Measurements from ENCODE around the gene GTF3C5.
"Not testable (repeated sequence)": the region's sequence is repeated elsewhere in the genome, so short reads cannot be mapped to it uniquely, and the experiment has no call there.

The GTF3C5 gene, protein sequence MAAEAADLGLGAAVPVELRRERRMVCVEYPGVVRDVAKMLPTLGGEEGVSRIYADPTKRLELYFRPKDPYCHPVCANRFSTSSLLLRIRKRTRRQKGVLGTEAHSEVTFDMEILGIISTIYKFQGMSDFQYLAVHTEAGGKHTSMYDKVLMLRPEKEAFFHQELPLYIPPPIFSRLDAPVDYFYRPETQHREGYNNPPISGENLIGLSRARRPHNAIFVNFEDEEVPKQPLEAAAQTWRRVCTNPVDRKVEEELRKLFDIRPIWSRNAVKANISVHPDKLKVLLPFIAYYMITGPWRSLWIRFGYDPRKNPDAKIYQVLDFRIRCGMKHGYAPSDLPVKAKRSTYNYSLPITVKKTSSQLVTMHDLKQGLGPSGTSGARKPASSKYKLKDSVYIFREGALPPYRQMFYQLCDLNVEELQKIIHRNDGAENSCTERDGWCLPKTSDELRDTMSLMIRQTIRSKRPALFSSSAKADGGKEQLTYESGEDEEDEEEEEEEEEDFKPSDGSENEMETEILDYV

DNA sequence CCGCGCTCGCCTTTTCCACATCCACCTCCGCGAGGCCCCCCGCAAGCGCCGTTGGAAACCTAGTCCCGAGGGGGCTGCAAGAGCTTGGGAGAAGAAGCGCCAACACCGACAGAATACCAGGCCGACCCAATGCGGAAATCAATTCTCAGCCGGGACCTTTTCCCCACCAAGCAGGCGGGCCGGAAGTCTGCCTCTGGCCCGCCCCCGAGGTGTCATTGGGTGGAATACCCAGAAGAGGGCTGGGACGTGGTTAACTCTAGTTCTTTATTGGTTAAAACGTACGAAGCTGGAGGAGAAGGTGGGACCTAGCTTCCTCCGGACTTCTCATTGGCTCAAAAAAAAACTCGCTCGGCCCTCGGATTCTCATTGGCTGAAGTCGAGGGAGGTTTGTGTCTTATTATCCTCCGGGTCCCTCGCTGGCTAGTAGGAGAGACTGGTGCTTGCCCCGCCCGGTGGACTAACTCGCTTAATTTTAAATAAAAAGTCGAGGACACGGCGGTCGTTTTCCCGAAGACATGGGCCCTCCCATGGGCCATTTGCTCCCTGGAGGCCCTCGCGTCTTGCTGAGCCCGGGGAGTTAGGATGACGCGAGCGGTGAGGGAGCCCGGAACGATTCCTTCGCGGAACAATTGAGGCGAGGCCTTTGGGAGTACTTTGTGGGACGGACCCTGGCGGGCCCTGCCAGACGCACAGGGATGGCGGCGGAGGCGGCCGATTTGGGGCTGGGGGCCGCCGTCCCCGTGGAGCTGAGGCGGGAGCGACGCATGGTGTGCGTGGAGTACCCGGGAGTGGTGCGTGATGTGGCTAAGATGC is at the start of gene GTF3C5:
Gene GTF3C5, plus strand, starts transcription at position 681 of the 813 bp plus-strand sequence. Its CDS starts 15 bp downstream, at position 696.
- peak; percentile 100 for DNase-seq

DNA sequence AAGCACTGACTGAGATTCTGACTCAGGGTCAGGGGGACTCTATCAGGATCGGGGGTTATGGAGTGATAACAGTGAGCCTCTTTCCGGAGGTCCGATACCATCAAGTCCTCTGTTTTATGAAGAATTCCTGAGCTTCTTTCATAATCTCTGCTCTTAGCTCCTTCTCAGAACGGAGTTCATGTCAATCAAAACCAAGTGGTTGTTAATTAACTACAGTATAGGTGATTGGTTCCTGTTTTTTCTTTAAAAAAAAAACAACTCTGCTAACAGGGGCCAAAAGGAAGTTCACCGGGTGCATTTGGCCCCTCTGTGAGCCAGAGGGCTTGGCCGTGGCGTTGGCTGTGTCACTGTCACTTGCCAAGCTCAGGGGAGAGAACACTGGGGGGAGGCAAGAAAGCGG is 48.3 kb upstream of the GTF3C5 start:
- DNase-seq = no peak

DNA sequence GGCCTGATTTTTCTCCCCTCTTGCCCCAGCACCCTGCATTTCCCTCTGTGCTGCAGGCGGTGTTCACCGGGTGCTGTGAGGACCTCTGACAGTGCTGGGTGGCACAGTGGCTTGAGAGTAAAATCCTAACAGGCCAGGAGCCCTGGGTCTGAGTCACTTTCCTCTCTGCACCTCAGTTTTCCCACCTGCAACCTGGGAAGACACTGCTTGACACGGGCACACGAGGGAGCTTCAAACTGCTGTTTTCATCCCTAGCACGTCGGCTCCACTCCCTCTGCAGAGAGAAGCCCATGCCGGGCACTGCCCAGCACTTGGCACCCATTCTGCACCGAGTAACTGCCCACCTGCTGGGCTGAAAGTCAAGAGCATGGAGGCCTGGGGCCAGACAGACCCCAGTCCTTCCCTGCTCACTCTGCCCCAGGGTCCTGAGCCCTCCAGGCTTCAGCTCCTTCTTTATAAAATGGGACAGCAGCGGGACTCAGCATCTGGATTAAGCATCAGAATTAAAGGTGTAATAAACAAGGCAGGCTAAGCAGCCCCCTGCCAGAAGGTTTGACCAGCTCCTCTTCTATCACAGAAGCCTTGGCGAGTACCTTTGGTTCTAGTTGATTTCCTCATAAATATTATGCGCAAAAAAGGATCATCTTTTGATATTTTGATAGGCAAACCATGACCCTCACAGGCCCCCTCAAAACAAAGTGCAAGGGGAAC is 47.2 kb upstream of the GTF3C5 start:
- no peak for DNase-seq

DNA sequence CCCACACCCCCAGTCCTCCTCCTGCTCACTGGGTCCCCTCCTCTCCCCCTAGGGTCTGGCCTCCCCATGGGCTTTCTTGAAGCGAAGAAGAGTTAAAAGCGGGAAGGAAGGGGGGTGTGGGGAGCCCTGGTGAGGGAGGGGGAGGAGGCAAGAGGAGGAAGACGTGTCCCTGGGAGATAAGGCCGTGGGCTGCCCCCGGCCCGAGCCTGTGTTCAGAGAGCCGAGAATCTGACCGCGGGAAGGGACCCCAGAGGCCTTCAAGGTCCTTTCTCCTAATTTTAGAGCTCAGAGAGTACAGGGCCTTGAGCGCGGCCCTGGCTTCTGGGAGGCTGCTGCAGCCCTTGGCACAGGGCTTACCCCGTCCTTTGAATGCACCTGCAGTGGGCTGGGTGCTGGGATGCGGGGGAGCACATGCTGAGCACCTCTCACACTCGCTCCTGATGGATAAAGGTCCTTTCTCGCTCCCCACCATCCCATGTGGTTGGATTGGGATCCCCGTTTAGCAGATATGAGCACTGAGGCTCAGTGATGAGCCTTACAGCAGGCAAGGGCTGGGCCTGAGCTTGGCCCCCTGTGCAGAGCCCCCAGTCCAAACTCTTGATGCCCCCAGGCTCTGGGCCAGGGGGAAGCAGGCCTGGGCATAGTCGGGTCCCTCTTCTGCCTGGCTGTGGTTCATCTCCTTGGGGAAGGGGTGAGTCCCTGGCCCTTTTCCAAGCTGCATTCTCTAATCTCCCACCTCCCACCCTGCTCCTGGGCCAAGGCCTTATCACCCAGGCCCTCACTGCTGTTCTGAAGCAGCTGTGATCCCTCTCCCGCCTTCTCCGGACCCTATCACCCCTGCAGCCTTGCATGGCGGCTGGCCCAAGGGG is 46.4 kb upstream of the GTF3C5 start:
- DNase-seq = no peak

DNA sequence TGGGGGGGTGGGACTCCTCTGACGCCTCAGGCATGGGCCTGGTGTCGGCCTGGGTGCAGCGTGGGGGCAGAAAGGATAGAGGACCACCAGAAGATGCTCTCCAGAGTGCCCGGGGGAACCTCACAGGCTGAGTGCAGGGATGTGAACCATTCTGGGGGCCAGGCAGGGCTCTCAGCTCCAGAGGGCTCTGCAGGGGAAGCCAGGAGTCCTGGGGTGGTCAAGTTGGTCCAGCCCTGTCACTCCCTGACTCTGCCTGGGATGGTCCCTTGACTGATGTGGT is 45.8 kb upstream of the GTF3C5 start:
- no peak for DNase-seq

DNA sequence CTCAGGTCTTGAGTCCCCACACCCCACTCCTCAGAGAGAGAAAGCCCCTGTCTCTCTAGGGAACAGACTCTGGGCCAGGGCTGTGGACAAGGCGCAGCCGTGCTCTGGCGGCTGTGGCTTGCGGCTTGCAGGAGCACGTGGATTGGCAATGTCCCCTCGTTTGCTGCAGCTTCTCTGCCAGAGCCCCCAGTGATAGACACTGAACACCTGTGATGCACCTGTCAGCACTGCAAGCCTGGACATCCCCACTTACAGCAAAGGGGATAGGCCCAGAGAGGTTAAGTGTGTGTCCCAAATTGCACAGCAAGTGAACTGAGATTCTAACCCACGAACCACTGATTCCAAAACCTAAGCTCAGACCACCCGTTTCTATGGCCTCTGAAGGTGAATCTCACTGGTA is 45.3 kb upstream of the GTF3C5 start:
- no peak for DNase-seq

DNA sequence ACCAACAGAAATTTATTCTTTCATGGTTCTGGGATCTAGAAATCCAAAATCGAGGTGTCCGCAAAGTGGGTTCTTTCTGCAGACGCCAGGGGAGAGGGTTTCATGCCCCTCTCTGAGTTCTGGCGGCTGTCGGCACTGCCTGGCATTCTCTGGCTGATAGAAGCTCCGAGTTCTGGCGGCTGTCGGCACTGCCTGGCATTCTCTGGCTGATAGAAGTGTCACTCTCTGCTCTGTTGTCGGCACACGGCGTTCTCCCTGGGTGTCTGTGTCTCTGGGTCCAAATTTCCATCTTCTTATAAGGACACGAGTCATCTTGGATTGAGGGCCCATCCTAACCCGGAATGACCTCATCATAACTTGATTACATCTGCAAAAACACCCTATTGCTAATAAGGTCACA is 44.7 kb upstream of the GTF3C5 start:
- no peak for DNase-seq

DNA sequence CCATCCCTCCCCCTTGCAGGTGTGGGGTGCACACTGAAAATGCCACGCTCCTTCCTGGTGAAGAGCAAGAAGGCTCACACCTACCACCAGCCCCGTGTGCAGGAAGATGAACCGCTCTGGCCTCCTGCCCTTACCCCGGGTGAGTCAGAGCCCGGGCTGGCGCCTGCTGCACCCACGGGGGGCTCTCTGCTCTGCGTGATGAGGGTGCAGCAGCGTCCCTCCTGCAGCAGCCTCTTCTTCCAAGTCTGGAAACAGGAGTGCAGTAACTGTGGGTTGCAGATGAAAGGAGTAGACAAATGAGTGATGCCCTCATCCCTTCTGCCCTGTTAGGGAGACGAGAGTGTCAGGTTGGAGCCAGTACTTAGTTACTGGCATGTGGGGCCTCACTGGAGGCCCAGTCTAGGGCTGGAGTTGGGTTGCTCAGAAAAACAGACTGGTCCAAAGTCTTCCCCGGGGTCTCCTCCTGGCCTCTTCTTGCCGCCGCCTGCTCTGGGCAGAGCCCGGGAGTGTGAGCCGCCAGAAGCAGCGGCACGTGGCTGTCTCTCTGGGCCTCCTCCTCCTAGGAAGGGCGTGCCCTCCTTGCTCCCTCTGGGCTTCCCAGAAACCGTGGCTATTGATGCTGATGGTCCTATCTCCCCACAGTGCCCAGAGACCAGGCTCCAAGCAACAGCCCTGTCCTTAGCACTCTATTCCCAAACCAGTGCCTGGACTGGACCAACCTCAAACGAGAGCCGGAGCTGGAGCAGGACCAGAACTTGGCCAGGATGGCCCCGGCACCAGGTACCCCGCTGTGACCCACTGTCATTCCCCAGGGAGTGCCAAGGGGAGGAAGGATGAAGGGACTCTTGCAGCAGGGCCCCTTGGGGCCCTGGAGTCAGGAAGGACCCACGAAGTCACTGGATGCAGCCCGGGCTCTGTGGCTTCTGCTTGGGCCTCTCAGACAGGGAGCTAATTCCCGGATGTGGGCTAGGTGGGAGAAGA is 43.9 kb upstream of the GTF3C5 start:
- DNase-seq = no peak

DNA sequence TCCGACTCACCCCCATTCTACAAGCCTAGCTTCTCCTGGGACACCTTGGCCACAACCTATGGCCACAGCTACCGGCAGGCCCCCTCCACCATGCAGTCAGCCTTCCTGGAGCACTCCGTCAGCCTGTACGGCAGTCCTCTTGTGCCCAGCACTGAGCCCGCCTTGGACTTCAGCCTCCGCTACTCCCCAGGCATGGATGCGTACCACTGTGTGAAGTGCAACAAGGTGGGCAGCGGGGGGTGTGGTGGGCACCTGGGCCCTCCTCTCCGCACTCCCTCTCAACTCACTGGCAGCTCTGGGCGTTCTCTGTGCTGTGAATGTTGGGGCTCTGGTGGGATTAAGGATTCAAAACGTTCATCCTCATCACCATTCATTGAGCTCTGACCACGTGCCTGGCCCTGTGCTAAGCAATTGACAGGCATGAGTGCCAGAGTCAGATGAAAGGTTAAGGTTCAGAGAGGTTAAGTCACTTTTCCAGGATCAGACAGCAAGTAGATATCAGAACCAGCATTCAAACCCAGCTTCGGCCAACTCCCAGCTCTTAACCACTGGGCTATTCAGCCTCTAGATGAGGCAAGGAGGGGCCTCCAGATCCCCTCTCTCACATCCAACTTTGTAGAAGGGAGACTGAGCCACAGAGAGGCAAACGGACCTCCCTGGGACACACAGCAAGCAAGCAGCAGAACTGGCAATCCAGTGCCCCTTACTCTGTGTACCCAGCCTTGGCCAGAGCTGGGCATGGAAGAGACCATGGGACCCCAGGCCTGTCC is 42.4 kb upstream of the GTF3C5 start:
- DNase-seq = no peak

DNA sequence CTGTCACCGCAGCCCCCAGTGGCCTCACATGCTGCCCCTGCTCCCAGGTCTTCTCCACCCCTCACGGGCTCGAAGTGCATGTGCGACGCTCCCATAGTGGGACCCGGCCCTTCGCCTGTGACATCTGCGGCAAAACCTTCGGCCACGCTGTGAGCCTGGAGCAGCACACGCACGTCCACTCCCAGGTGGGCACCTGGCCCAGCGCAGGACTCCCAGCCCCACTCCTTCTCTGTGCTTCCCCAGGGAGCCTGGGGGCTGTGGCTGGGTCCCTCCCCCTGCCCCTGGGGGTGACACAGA is 41.8 kb upstream of the GTF3C5 start:
- DNase-seq = no peak

DNA sequence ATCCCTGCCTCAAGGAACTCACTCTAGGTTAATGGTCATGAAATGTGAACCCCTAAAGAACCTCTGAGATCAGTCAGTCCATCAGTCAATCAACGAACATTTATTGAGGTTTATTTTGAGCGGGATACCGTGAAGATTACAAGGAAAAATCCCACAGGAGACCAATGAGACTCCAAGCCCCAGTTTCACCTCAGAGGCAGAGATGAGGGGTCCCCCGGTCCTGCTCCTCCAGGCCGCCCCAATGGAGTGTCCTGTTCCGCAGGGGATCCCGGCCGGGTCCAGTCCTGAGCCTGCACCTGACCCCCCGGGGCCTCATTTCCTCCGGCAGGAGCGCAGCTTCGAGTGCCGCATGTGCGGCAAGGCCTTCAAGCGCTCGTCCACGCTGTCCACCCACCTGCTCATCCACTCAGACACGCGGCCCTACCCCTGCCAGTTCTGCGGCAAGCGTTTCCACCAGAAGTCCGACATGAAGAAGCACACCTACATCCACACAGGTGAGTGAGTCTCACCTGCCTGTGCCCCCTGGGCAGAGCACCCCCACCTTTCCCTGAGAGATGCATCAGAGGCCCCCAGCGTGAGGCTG is 41.3 kb upstream of the GTF3C5 start:
- no peak for DNase-seq

DNA sequence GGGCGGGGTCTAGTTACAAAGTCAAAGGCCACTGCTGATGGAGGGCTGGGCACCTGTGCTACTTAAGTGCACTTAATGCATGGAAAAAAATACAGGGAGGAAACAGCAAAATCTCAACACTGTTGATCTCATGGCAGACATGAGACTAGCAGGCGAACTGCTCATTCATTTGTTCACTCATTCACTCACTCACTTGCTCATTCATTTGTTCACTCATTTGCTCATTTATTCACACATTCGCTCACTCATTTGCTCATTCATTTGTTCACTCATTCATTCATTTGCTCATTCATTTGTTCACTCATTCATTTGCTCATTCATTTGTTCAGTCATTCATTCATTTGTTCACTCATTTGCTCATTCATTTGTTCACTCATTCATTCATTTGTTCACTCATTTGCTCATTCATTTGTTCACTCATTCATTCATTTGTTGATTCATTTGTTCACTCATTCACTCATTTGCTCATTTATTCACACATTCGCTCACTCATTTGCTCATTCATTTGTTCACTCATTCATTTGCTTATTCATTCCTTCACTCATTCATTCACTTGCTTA is 40.7 kb upstream of the GTF3C5 start:
- DNase-seq = not testable (repeated sequence)

DNA sequence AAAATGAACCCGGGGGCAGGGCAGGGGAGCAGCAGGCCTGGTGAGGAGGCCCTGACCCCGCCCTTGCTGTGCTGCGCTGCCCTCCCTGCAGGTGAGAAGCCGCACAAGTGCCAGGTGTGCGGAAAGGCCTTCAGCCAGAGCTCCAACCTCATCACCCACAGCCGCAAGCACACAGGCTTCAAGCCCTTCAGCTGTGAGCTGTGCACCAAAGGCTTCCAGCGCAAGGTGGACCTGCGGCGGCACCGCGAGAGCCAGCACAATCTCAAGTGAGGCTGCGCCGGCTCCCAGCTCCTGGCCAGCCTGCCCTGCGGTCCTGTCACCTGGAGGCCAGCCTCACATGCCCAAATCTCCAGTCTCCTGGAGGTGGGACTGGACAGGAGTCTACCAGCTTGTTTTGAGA is 40.0 kb upstream of the GTF3C5 start:
- DNase-seq = no peak

DNA sequence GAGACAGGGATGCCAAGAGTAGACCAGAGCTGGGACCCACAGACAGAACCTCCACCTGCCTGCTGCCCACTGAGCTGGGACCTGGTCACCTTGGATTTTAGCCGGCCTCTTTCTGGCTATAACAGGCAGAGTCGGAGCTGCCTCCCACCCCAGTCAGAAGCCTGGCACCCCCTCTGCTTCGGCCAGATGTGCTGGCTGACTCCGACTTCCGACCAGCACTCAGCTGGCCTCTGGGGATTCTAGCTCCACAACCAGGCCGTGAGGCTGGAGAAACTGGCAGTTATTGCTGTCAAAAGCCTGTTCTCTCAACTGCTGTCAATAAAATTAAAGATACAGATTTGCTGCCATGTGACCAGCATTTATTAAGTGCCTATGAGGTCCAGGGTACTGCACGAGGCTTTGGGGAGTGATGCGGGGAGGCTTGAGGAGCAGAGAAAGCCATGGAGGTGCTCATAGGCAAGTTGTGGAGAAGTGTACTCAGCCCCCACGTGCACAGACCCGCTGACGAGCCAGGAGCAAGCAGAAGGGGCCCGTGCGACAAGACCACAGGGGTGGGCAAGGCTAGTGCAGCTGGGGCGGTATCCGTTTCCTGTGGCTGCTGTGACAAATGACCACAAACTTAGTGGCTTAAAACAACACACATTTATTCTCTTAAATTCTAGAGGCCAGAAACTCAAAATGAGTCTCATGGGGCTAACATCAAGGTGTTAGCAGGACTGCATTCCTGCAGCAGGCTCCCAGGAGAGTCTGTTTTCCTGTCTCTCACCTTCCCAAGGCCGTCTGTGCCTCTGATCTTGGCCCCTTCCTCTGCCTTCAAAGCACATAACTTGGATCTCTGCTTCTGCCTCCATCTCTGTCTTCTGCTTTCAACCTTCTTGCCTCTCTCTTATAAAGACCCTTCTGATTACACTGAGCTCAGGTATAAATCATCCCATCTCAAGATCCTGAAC is 39.2 kb upstream of the GTF3C5 start:
- no peak for DNase-seq

DNA sequence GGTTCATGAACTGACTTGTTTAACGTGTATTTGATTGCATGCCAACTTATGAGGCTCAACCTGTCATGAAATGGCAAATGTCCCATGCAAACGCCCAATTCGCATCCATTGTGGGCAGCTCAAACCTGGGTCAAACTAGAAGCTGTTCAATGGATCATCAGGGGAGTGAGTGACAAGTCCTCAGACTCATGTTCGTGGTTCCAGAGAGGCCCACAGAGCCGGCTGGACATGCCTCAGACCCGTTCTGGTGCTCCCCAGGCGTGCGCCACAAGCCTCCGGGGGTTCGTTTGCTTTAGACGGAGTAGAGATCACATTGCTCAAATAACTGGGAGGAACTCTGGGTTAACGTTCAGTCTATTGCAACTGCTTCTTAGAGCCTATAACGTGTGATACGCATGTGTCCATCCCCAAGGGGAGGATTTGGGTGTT is 37.3 kb upstream of the GTF3C5 start:
- no peak for DNase-seq

DNA sequence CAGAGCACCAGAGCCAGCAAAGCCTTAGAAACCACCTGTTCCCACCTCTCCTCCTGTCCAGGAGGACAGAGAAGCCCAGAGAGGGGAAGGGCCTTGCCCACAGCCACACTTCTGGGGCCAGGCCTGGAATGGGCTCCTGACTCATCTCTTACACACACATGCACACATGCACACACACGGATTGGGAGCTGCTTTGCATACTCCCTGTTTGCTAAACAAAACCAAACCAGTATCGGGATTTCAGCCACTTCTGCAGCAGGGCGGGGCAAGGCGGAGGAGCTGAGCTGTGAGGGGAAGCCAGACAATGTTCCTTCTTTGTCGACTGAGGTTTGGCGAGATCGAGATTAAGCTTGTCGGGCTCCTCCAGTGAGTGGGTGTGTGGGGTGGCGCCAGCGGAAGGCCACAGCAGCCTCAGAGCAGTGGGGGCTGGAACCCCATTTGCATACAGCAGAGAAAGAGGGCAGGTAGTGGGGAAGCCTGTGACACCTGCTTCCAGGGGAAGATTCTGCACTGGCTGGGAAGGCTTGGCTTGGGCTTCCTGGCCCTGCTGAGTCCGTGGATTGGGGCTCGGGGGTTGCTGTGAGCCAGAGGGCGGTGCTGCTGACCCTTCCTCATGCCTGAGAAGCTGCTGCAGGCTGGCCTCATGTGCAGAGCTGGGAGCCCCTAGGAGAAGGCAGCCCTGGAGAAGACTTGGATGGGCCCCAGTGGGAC is 36.2 kb upstream of the GTF3C5 start:
- DNase-seq = no peak

DNA sequence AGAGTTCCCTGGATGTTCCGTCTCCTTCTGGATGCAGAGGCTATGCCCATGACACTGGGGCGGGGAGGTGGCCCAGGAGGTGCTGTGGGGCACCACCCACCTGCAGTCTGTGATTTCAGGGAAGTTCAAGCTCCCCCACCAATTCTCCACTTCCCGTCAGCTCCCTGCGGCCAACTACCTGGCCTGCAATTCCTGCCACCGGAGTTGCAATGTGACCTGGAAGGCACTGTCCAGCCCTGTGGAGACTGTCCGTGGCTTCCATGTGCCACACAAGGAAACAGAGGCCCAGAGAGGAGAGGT is 35.7 kb upstream of the GTF3C5 start:
- no peak for DNase-seq

DNA sequence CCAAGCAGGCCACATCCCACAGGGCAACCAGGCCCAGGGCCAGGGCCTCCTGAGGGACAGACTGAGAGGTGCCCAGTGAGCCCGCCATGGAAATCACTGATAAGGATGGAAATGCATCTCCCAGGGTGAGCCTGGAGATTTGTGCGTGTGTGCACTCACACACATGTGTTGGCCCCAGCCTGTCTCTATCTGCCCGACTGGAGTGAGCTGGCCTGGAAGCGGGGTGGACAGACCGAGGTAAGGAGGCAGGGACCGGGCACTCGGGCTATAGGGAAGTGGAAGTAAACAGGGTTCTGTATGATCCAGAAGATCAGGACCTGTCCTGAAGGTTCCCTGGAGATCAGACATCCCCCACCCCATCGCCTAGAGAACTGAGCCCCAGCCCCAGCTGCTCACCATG is 34.9 kb upstream of the GTF3C5 start:
- DNase-seq = no peak
